Fibroblast of the conjunctiva (primary cell): Measurements from ENCODE around the gene RUFY4.
"Not testable (repeated sequence)": the region's sequence is repeated elsewhere in the genome, so short reads cannot be mapped to it uniquely, and the experiment has no call there.

ENCODE experiments used
- DNase-seq: peaks from one replicate; pipeline ENCODE4 v3.0.0-alpha.2; 2010; ENCODE audit warnings: low read depth

RUFY4 gene

DNA sequence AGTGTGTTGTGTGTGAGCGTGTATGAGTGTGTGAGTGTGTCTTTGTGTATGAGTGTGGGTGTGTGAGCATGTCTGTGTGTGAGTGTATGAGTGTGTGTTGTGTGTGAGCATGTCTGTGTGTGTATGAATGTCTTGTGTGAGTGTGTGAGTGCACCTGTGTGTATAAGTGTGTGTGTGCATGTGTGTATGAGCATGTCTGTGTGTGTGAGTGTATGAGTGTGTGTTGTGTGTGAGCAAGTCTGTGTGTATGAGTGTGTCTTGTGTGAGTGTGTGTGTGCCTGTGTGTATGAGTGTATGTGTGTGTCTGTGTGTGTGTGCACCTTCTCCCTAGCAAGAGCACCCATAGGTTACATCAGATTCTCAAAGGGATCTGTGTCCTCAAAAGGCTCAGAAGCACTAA is 37.8 kb upstream of the RUFY4 start:
- no peak for DNase-seq

DNA sequence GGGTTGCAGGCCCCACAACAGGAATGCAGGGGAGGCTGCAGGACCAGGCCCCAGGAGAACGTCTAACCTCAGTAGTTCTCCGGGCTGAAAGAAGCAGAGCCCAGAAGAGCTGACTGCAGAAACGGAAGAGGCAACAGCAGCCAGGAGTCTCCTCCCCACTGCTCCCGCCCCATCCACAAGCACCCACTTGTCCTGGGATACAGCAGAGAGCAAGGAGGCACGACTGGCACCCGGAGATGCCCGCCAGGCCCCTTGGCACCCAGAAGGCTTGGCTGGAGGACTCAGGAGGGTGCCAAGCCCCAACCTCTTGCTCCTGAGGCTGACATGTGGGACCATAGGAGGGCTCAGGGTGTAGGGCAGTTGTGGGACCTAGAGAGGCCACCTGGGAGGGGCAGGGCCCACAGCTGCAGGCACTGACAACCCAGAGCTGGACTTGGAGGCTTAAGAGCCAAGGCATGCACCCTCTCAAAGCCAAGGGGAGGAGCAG is 37.2 kb upstream of the RUFY4 start:
- DNase-seq = no peak

DNA sequence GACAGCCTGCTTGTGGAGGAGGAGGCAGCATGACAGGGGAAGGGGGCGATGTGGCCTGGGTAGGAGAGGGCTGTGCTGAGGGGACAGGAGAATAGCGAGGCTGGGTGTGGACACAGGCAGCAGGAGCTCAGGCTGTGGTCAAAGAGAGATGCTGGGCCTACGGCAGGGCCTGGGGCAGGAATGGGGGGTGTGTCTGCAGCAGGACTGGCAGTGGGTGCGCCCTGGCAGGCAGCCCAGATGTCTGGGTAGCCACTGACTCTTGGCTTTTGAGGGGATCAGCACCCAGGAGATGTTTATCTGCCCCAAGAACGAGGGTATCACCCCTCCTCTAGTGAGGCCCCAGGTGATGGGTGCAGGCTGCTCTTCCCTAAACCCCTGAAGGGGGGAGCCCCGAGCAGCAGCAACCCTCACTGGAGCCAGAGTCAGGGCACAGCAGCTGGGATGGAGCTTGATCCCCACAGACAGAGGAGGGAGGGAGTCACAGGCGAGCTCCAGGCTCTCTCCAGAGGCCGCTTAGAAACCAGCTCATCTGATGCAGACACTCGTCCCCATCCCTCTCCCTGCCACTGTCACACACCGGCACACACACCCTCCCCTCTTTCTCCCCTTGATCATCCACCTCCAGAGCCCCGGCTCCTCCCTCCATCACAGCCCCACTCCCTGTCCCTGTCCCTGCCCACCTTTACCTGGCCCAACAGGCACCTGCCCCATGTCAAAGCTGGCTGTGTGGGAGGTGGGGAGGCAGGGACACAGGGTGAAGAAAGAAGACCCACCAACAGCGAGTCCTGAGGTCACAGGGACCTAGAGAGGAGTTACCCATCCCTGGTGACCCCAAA is 36.5 kb upstream of the RUFY4 start:
- no peak for DNase-seq

DNA sequence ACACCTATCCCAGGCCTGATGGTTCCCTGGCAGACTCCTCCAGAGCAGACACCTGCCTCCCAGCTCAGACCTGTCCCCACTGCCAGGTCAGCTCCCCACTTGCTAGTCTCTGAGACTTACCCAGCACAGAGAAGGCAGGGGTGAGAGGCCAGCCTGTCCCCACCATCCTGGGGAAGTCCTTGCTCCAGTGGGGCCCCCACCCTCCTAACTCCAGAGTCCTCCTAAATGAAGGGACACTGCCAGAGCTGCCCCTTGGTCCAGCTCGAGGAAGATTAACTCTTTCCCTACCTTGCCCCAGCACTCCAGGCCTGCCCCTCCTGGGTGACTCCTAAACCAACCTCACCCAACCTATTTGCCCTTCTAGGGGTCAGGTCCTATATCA is 35.9 kb upstream of the RUFY4 start:
- no peak for DNase-seq

DNA sequence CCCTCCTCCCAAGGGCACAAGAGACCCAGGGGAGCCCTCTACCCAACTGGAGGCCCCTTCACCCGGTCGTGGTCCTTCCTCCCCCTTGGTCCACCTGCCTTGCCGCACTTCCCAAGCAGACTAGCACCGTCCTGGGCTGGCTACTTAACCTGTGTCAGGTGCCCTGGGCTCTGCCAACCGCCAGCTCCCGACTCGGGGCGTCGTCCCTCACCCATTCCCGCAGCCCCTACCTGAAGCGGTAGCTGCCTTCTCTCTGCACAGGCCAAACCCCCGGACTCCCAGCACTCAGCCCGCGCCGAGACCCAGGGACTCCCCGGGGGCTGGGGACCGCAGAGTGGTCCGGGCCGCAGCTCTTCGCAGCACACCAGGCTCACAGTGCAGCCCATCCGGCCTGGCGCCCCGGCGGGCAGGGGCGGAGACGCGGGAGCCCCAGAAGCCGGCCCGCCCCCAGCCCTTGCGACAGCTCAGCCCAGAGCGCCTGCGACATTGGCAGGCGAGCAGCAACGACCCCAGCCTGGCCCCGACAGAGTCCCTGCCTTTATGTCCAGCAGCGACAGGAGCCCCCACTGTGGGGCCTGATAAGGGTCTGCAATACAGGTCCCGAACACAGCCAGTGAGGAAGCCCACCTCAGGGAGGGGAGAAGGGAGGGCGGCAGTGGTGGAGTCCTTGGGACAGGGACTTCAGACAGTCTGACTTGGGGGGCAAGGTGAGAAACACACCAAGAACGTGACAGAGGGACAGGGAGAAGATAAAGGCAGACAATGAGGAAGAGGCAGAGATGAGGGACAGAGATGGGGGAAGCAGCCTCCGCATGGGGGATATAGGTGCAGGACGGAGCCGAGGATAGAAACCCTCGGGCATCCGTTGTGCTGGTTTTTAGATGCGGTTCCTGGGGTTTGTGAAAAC is 35.2 kb upstream of the RUFY4 start:
- DNase-seq = no peak

DNA sequence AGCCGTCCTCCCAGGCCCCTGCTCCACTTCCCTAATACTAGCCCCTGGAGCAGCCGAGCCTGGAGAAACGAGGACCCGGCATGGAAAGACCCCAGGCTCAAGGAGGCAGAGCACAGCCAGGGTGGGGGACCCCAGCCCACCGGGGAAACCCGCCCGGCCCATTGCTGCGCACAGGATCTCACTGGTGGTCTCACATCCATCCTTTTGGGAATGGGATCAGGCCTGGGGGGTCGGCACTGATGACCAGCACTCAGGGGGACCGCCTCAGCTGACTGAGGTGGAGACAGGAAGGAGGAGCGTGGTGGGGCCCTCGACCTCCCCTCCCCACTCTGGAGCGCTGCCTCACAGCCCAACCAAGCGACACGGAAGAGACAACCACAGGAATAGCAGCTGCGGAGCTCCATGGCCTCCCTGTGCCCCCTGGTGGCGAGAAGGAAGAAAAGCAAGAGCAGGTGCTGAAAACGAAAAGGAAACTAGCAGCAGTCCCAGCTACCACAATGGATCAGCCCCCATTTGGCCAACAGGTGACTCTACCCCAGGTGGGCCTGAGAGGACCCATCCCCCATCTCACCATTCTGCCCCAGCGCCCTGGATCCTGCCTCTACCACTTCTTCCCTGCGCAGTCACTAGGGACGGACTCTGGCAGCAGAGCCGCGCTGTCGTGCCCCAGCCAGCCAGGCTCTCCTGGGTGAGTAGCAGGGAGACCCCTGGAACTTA is 34.4 kb upstream of the RUFY4 start:
- peak; percentile 27 for DNase-seq

DNA sequence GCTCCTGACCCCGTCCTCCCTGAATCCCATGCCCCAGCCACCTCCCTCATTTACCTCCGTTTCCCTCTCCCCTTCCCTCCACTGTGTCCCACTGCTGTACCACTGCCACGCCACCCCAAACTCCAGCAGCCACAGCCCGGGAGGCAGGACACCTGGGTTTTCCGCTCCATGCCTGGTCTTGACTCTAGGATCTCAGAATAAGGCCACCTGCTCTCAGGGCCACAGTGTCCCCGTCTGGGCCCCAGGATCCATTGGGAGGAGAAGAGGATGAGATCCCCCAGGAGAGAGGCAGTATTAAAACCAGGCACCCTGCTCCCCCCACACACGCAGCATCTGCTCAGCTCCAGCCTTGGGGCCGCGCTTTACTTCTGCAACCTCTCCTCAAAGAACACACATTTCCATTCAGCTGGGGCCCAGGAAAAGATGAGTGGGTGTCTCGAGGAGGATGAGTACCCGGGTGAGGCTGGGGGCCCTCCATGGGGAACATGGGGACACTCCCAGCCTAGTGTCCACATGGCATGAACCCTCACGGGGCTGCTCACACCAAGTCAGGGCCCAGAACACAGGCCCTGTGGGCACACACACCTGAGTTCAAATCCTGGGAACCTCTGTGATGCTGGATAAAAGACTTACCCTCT is 33.5 kb upstream of the RUFY4 start:
- DNase-seq = no peak

DNA sequence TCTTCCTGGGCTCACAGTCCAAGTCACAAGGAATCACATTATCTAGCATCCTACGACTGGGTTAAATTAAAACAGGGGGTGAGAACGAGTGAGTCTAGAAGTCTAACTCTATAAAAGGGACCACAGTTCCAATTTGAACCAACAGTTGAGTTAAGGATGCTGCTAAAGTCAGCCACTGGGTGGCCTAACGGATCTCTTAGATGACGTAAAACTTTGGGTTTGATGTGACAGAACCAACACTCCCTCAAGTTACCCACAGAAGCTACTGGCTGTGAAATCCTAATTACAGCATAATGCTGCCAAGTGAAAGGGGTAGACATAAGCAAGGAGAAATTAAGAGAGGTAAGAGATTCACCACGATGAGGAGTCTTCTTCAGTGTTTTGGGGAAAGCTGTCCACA is 32.7 kb upstream of the RUFY4 start:
- no peak for DNase-seq

DNA sequence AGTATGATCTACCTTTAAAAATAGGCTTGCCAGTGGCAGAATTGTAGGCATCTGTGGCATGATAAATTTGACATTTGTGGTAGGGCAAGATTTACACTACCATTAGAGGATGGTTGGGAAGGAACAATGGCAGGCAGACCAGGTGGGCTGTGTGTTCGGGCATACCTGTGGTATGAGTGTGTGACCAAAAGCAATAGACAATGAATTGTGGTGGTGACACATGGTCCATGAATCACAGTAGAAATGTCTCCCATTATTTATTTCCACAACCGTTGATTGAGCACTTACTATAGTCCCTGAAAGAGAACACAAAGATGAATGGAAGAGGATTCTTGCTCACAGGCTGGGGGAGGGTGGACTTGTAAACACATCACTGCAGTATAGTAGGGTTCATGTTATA is 29.9 kb upstream of the RUFY4 start:
- no peak for DNase-seq

DNA sequence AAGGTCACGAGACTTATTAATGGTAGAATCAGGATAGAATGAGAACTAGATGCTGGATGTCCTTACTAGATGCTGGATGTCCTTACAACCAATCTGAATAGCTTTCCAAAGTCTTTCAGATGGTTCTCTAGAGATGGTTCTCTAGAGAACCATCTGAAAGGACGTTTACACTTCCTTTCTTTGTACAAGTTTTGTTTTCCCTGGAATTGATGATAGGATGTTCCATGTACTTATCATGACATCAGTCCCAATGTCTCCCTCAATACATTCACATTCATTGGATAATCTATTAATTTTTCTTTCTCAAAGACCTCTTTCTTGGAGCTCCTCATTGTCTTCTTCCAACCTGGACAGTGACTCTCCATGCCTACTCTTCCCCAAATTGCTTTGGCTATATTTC is 28.2 kb upstream of the RUFY4 start:
- DNase-seq = no peak

DNA sequence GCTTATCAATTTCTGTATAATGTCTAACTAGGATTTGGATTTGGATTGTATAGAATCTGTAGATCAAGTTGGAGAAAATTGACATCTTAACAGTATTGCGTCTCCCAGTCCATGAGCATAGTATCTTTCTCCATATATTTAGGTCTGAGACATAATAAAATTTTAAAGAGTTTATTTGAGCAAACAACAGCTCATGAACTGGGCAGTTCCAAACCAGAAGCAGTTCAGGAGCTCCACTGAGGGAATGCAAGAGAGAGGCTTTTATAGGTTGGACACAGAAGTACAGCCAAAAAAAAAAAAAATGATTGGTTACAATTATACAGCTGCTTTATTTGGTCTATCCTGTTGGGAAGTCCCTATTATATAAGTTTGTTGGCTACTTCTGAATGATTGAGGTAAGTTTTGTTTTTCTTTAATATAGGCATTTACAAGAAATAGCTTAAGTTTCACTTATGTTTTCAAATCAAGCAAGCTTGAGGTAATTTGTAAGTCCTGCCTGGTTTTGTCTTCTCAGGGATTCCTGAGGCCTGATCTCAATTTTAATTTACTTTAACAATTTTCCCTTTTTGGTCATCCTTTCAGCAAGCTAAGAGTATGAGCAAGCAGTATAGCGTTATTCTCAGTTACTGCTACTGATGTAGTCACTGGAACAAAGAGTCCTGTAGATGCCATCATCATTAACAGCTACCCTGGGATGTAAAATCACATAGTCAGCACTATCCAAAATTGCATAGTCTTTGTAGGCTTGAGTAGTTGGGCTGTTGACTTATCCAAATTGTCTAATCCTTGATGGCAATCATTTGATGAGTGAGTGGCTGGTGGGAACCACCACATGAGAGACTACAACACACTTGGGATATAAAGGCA is 27.5 kb upstream of the RUFY4 start:
- DNase-seq = no peak

DNA sequence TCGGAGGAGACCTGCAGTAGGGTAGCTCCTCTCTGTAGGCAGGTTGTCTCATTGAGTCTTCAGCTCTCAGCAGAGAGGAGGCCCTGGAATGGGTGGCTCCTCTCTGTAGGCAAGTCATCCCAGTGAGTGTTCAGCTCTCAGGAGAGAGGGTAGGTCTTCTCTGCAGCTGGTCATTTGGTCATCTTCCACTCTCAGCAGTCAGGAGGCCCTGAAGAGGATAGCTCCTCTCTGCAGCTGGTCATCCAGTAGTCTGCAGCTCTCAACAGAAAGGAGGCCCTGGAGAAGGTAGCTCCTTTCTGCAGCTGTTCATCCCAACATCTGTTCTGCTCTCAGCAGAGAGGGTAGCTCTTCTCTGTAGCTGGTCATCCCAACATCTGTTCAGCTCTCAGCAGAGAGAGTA is 26.0 kb upstream of the RUFY4 start:
- DNase-seq = no peak

DNA sequence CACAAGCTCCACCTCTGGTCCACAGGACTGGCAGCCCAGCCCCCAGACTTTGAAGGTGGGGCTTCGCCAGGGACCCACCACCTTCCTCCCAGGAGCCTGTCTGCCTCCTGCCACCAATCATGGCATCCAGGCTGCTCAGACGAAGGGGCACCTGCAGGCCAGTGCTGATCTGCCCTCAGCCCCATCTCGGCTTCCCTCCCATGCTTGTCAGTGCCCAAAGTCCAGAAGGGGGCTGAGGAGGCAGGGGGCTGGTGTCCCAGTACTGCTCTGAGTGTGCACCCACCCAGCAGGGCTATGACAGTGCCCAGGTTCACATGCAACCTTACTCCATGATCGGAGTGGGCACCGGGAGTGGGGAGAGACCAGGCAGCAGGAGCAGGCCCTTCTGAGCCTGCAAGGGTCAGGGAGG is 25.3 kb upstream of the RUFY4 start:
- no peak for DNase-seq

DNA sequence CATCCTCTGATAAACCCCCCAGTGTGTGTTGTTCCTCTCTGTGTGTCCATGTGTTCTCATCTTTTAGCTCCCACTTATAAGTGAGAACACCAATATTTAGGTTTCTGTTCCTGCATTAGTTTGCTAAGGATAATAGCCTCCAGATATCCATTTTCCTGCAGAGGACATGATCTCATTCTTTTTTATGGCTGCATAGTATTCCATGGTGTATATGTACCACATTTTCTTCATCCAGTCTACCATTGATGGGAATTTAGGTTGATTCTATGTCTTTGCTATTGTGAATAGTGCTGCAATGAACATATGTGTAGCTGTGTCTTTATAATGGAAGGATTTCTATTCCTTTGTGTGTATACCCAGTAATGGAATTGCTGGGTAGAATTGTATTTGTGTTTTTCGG is 24.5 kb upstream of the RUFY4 start:
- not testable (repeated sequence) for DNase-seq

DNA sequence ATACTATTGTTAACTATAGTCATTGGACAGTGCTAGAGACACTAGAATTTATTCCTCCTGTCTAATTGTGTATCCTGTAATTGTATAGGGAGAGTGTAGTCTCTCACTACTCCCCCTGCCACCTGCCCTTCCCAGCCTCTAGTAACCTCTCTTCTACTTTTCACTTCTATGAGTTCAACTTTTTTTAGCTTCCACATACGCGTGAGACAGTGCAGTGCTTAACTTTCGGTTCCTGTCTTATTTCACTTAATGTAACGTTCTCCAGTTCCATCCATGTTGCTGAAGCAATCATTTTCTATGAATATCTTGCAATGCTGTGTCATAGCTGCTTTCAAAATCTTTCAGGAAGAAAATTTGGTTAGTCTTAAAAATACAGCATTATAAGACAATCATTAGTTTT is 22.8 kb upstream of the RUFY4 start:
- DNase-seq = no peak

DNA sequence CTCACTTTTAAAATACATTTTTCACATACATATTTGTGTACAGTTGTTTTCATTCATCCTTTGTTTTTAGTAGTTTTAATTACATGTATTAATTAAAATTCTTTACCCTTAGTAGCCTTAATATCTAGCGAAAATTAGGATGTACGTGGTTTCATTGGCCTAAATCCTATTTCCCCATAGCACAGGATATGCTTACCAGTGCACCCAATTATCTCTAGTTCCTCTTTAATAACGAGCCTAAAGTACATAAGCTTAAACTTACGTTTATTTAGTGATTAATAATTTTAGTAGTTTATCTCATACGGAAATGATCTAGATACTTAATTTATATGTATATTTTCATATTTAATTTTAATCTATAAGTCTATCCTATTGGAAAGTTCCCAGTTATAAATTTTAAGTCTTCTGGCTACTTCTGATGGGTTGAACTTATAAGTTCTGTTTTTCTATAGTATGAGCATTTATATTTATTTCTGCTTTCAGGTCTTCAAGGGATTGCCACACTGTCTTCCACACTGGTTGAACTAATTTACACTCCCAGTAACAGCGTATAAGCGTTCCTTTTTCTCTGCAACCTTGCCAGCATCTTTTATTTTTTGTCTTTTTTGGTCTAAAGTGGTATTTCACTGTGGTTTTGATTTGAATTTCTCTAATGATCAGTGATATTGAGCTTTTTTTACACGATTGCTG is 21.4 kb upstream of the RUFY4 start:
- no peak for DNase-seq

DNA sequence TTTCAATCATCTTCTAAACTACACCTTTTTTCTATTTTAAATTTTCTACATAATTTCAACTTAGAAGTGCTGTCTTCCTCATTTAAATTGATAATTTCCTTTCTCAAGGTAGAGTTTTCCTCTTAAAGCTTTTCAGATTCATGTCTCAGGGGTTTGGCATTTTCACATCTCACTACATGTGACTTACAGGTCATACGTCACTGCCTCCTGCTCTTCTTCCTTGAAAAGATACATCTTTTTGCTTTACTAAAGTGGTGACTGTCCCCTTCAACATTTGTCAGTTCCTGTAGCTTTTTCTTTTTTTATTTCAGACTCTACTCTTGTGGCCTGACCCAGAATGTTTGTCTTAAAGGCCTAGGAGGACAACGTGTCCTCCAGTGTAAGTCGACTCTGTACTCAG is 17.1 kb upstream of the RUFY4 start:
- DNase-seq = no peak

DNA sequence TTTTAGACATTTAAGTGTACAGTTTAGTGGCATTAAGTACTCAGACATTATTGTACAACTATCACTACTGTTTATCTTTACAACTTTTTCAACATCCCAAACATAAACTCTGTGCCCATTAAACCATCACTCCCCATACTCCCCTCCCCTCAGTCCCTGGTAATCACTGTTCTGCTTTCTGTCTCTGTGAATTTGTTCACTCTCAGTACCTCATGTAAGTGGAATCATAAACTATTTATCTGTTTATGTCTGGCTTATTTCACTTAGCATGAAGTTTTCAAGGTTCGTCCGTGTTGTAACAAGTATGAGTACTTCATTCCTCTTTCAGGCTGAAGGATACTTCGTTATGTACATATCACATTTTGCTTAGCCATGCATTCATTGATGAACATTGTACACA is 9.8 kb upstream of the RUFY4 start:
- DNase-seq = no peak

DNA sequence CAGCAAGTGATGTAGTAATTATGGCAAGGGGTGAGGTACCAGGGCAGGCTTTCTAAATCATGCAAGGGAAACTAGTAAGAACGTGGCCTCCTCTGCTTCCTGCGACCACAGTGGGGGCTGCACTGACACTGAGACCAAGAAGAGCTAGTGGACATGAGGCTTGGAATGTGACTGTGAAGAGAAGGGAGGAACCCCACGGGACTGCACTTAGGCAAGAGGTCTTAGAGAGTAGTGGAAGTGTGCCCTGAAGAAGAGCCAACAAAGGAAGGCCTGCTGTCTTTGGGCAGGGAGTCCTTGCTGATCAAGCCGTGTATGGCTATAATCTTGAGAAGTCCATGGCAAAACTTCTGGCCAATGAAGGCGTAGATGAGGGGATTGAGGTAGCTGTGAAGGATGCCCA is 8.9 kb upstream of the RUFY4 start:
- DNase-seq = no peak

DNA sequence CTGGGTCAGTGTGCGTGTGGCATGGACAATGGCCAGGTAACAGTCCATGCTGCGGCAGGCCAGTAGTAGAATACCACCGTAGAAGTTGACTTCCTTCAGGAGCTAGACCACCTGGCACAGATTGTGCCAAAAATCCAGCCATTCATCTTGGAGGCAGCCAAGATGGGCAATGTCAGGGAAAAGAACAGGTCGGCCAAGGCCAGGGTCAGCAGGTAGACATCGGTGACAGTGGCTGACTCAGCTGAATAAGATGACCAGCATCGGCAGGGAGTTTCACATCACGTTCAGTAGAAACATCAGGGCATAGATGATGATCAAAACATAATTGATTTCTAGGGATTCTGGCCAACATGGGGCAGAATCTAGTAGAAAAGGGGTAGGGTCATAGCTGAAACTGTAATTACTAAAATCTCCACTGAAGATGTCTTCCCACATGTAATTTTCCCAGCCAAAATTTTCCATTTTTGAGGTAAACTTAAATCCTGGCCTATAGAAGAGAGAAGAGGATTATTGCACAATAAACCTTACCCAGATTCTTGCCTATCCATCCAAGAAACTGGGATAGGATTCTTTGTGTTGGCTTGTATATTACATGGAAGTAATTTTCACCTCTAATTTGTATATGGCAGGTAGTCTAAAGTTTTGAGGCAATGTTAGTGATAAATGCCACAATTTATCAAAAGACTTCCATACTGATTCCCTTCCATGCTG is 7.9 kb upstream of the RUFY4 start:
- no peak for DNase-seq
